GM10266 (cell line): Measurements from ENCODE around the gene TYW1.

Source experiments
- DNase-seq: peaks from one replicate; pipeline ENCODE4 v3.0.0; 2012; ENCODE audit errors: extremely low spot score
- CTCF ChIP-seq: IDR thresholded peaks from 2 replicates; pipeline ENCODE4 v1.5.1; 2012; ENCODE audit warnings: mild to moderate bottlenecking, low read depth; ENCODE audit not compliant: control insufficient read depth, insufficient read depth; ENCODE audit errors: missing control alignments

The TYW1 gene

GRCh38 chr7:66996444-66997191, at the start of gene TYW1:
TYW1 (plus strand) TSS chr7:66996833; CDS start chr7:66996979, 146 bp downstream.
- peak; percentile 67 for DNase-seq

- TF ChIP-seq CTCF, result no peak
- no peak for DNase-seq
These were observed 48.0 kb upstream of the TYW1 start for GRCh38 chr7:66948480-66949109.

- no peak for DNase-seq
- no peak for TF ChIP-seq CTCF
These were observed 46.3 kb upstream of the TYW1 start for GRCh38 chr7:66950311-66950710.

GRCh38 chr7:66950763-66951162, 45.9 kb upstream of the TYW1 start:
- TF ChIP-seq CTCF, result no peak
- DNase-seq, result no peak

- TF ChIP-seq CTCF, result no peak
- no peak for DNase-seq
These were observed 44.1 kb upstream of the TYW1 start for GRCh38 chr7:66952343-66953043.

GRCh38 chr7:66953044-66953427, 43.6 kb upstream of the TYW1 start:
- no peak for TF ChIP-seq CTCF
- no peak for DNase-seq

GRCh38 chr7:66957595-66958290, 38.9 kb upstream of the TYW1 start:
- DNase-seq, result no peak
- TF ChIP-seq CTCF, result no peak
